ENCODE measurements around the gene MAD1L1. TPM values are rescaled to one million over a fixed set of nuclear protein-coding genes. Genes with fewer than 3 reads are reported as not detected.

The MAD1L1 gene
- total RNA-seq, 6 experiments from 2014 or later = 15.1 to 37.4 (median 20.5) TPM

DNA sequence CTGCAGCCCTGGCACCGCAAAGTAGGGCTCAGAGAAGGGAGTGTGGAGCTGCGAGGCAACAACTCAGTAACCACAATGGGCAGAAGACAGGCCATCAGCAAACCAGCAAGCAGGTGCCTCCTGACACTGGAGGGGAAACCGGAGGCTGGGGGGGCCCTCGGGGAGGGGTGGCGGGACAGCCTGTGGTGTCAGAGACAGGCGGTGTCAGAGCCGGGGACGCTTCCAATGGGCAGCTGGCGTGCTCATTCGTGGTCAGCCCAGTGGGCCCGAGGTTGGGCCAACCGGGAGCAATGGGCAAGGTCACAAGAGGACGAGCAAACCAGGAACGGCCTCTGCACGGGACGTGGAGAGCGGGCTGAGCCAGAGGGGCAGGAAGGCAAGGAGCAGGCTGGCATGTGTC is 158.1 kb downstream of the MAD1L1 start:
- Histone ChIP-seq H3K9me3 (no peaks in the 10 kb centered on the region), H3K27me3 (no peaks in the 10 kb centered on the region), H3K27ac (no peak overlapping the region), H3K36me3 (no peaks in the 10 kb centered on the region), H3K4me3 (no peak overlapping the region), H3K4me1 (no peaks in the 10 kb centered on the region)
- 95% methylated on average over 4 of the region's 17 CpGs for WGBS (ENCODE audit: insufficient coverage, low coverage, low lambda C conversion rate, missing lambda C conversion rate)
- no peak for ATAC-seq
- intact Hi-C loops (cut with DNase I) = no loop called here
- TF ChIP-seq, protein P1, sequence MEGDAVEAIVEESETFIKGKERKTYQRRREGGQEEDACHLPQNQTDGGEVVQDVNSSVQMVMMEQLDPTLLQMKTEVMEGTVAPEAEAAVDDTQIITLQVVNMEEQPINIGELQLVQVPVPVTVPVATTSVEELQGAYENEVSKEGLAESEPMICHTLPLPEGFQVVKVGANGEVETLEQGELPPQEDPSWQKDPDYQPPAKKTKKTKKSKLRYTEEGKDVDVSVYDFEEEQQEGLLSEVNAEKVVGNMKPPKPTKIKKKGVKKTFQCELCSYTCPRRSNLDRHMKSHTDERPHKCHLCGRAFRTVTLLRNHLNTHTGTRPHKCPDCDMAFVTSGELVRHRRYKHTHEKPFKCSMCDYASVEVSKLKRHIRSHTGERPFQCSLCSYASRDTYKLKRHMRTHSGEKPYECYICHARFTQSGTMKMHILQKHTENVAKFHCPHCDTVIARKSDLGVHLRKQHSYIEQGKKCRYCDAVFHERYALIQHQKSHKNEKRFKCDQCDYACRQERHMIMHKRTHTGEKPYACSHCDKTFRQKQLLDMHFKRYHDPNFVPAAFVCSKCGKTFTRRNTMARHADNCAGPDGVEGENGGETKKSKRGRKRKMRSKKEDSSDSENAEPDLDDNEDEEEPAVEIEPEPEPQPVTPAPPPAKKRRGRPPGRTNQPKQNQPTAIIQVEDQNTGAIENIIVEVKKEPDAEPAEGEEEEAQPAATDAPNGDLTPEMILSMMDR (IDR thresholded peaks at IDR 0.05) = no peak
- no peak for TF ChIP-seq POLR2A (IDR thresholded peaks at IDR 0.05)
- no peak for DNase-seq

DNA sequence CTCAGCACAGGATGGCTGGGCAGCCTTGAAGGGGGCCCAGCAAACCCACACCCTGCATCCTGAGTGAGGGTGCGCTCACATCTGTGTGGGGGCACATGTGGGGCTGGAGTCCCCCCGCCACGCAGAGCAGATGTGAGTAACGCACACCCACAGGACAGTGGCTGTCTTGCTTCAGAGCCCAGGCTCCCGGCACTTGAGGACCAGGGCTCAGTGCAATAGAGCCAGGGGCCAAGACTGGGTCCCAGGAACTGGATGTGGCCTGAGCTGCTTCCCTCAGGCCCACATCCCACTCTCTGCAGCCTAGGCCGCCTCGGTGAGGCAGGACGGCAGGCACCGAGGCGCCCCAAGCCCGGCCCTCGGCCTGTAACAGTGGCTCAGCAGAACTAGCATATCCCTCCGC is 159.9 kb downstream of the MAD1L1 start:
- Histone ChIP-seq H3K36me3 (no peaks in the 10 kb centered on the region), H3K4me1 (no peaks in the 10 kb centered on the region), H3K9me3 (no peaks in the 10 kb centered on the region), H3K4me3 (no peak overlapping the region), H3K27me3 (no peaks in the 10 kb centered on the region), H3K27ac (no peak overlapping the region)
- DNase-seq = no peak
- intact Hi-C loops (cut with DNase I) = no loop called here
- TF ChIP-seq POLR2A (IDR thresholded peaks at IDR 0.05) = no peak
- TF ChIP-seq, protein P1 (IDR thresholded peaks at IDR 0.05) = no peak
- WGBS (ENCODE audit: insufficient coverage, low coverage, low lambda C conversion rate, missing lambda C conversion rate) = 80% methylated on average over 3 of the region's 13 CpGs
- no peak for ATAC-seq

DNA sequence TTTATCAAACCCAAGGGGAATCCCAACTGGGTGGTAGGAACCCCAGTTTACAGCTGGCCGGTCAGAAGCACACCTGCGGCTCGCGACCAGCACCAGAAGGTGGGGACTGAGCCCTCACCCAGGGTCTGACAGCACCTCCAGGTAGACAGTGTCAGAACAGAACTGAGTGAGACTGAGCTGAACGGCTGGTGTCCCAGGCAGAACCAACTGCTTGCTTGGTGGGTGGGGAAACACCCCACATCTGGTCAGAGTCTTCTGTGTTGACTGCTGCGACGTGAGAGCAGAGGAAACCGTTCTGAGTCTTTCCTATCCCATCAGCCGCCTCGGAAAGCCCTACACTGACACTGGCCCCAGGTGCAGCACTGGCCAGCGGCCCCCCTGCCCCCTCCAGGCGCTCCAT is 160.7 kb downstream of the MAD1L1 start:
- no peak for DNase-seq
- Histone ChIP-seq H3K4me1 (no peaks in the 10 kb centered on the region), H3K9me3 (no peaks in the 10 kb centered on the region), H3K27ac (no peak overlapping the region), H3K27me3 (no peaks in the 10 kb centered on the region), H3K4me3 (no peak overlapping the region), H3K36me3 (no peaks in the 10 kb centered on the region)
- 89% methylated on average over 8 of the region's 12 CpGs for WGBS (ENCODE audit: insufficient coverage, low coverage, low lambda C conversion rate, missing lambda C conversion rate)
- intact Hi-C loops (cut with DNase I) = no loop called here
- TF ChIP-seq, protein P1 (IDR thresholded peaks at IDR 0.05) = no peak
- no peak for TF ChIP-seq POLR2A (IDR thresholded peaks at IDR 0.05)
- no peak for ATAC-seq

DNA sequence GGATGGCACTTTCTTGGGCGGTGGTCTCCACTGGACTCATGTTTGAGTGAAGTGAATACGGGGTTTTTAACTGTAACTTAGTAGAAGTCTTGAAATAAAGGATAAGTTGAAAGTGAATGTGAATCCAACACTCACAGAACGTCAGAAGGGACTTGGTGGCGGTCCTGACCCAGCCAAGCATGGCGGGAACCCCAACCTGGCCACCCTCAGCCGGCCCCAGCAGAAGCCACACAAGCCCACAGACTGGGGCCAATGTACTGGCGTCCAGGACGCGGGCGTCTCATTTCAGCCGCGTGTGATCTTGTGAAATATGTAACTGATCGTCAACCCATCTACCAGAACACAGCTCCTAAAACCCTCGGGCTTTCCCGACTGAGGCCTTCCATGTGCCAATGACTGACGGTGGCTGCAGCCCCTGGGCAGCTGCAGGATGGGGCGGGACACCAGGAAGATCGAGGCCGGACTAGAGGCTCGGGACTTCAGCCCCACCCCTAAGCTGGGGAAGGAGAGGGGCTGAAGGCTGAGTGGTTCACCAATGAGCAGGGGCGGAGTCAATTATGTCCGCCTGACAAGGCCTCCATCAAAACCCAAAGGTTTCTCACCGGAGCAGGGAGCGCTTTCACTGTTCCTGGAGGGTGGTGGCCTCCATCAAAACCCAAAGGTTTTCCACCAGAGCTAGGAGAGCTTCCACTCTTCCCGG is 161.5 kb downstream of the MAD1L1 start:
- intact Hi-C loops (cut with DNase I) = no loop called here
- Histone ChIP-seq H3K9me3 (no peaks in the 10 kb centered on the region), H3K27me3 (no peaks in the 10 kb centered on the region), H3K4me1 (no peaks in the 10 kb centered on the region), H3K27ac (no peak overlapping the region), H3K36me3 (no peaks in the 10 kb centered on the region), H3K4me3 (no peak overlapping the region)
- DNase-seq (no peak), ATAC-seq (no peak)
- 87% methylated on average over 11 of the region's 25 CpGs for WGBS (ENCODE audit: insufficient coverage, low coverage, low lambda C conversion rate, missing lambda C conversion rate)
- TF ChIP-seq, protein P1 (IDR thresholded peaks at IDR 0.05) = no peak
- TF ChIP-seq POLR2A (IDR thresholded peaks at IDR 0.05) = no peak
